NCI-H1417 (cell line): Measurements from ENCODE around the gene EXD3.
"Not testable (repeated sequence)": the region's sequence is repeated elsewhere in the genome, so short reads cannot be mapped to it uniquely, and the experiment has no call there.

Experiments
- DNase-seq, 3 experiments: peaks; one replicate each; lab custom pipeline; 2025; lab: John Stamatoyannopoulos, UW

EXD3 gene

GRCh38 chr9:137380171-137380570, 42.8 kb downstream of the EXD3 start:
- no peak for DNase-seq

GRCh38 chr9:137379761-137380161, 43.2 kb downstream of the EXD3 start:
- DNase-seq, result no peak

GRCh38 chr9:137378688-137379410, 44.1 kb downstream of the EXD3 start:
- not testable (repeated sequence) for DNase-seq

GRCh38 chr9:137376386-137376785, 46.6 kb downstream of the EXD3 start:
- DNase-seq, result no peak

- DNase-seq, result no peak
Measured at GRCh38 chr9:137375321-137376058, 47.5 kb downstream of the EXD3 start.

- DNase-seq, result no peak
Measured at GRCh38 chr9:137374131-137374845, 48.7 kb downstream of the EXD3 start.

- no peak for DNase-seq
Measured at GRCh38 chr9:137373611-137373980, 49.4 kb downstream of the EXD3 start.

GRCh38 chr9:137372693-137373610, 50.0 kb downstream of the EXD3 start:
- DNase-seq, result no peak

- DNase-seq, result no peak
Measured at GRCh38 chr9:137371946-137372651, 50.9 kb downstream of the EXD3 start.

- DNase-seq, result no peak
Measured at GRCh38 chr9:137371521-137371941, 51.4 kb downstream of the EXD3 start.

- no peak for DNase-seq
Measured at GRCh38 chr9:137370865-137371520, 52.0 kb downstream of the EXD3 start.

- DNase-seq, result no peak
Measured at GRCh38 chr9:137369911-137370764, 52.8 kb downstream of the EXD3 start.

GRCh38 chr9:137369061-137369787, 53.7 kb downstream of the EXD3 start:
- no peak for DNase-seq

GRCh38 chr9:137368431-137369035, 54.4 kb downstream of the EXD3 start:
- no peak for DNase-seq

- no peak for DNase-seq
Measured at GRCh38 chr9:137367506-137368430, 55.2 kb downstream of the EXD3 start.

- no peak for DNase-seq
Measured at GRCh38 chr9:137366891-137367381, 56.0 kb downstream of the EXD3 start.

- DNase-seq, result no peak
Measured at GRCh38 chr9:137366445-137366810, 56.5 kb downstream of the EXD3 start.
